MM.1S (cell line): ENCODE measurements around the gene LAMA4.

Source experiments
- DNase-seq: peaks from one replicate; pipeline ENCODE4 v3.0.0-alpha.2; 2015
- H2AFZ ChIP-seq: fragments of 300-600 bp; sonication (generic); 2 replicates; pipeline ENCODE4 v1.6.0; 2016; ENCODE audit warnings: antibody characterized with exemption, low read length
- H3F3A ChIP-seq: fragments of 300-600 bp; sonication (generic); 2 replicates; pipeline ENCODE4 v1.6.1; 2016; ENCODE audit warnings: mild to moderate bottlenecking, antibody characterized with exemption, low read length, moderate library complexity, mixed read lengths; ENCODE audit not compliant: insufficient read depth
- H3K27ac ChIP-seq: fragments of 300-600 bp; sonication (generic); 2 replicates; pipeline ENCODE4 v1.5.1; 2016; ENCODE audit warnings: mild to moderate bottlenecking, low read length
- H3K27me3 ChIP-seq: fragments of 300-600 bp; sonication (generic); replicated peaks from 2 replicates; pipeline ENCODE4 v1.6.0; 2016; ENCODE audit warnings: low read length; ENCODE audit not compliant: insufficient read depth
- H3K36me3 ChIP-seq: fragments of 300-600 bp; sonication (generic); replicated peaks from 2 replicates; pipeline ENCODE4 v1.6.1; 2016; ENCODE audit warnings: mild to moderate bottlenecking, low read length, mixed read lengths; ENCODE audit not compliant: insufficient read depth
- H3K4me1 ChIP-seq: fragments of 300-600 bp; sonication (generic); 2 replicates; pipeline ENCODE4 v1.6.1; 2016; ENCODE audit warnings: low read length, mixed read lengths
- H3K4me2 ChIP-seq: fragments of 300-600 bp; sonication (generic); 2 replicates; pipeline ENCODE4 v1.6.0; 2016; ENCODE audit warnings: low read depth, low read length
- H3K4me3 ChIP-seq: fragments of 300-600 bp; sonication (generic); 2 replicates; pipeline ENCODE4 v1.5.1; 2016; ENCODE audit warnings: low read length, mixed read lengths
- H3K79me2 ChIP-seq: fragments of 300-600 bp; sonication (generic); 2 replicates; pipeline ENCODE4 v1.6.1; 2016; ENCODE audit warnings: mixed run types, low read length, mixed read lengths
- H3K9ac ChIP-seq: fragments of 300-600 bp; sonication (generic); 2 replicates; pipeline ENCODE4 v1.6.1; 2016; ENCODE audit warnings: low read length, mixed read lengths
- H3K9me2 ChIP-seq: fragments of 300-600 bp; sonication (generic); replicated peaks from 2 replicates; pipeline ENCODE4 v1.6.1; 2016; ENCODE audit warnings: mild to moderate bottlenecking, low read length, mixed read lengths; ENCODE audit not compliant: insufficient read depth
- H3K9me3 ChIP-seq: fragments of 300-600 bp; sonication (generic); replicated peaks from 2 replicates; pipeline ENCODE4 v1.6.1; 2016; ENCODE audit warnings: mild to moderate bottlenecking, low read length, mixed read lengths; ENCODE audit not compliant: insufficient read depth
- H4K20me1 ChIP-seq: fragments of 300-600 bp; sonication (generic); 2 replicates; pipeline ENCODE4 v1.6.1; 2016; ENCODE audit warnings: mild to moderate bottlenecking, low read length, moderate library complexity, mixed read lengths; ENCODE audit not compliant: insufficient read depth
- CTCF ChIP-seq: fragments of 300-600 bp; sonication (generic); IDR thresholded peaks from 2 replicates; pipeline ENCODE4 v1.5.1; 2016; ENCODE audit warnings: antibody characterized with exemption, low read length, mixed read lengths
- EZH2 ChIP-seq: fragments of 300-600 bp; sonication (generic); optimal IDR thresholded peaks from 2 replicates; pipeline ENCODE3; 2017; ENCODE audit warnings: low read depth, mild to moderate bottlenecking, antibody characterized with exemption, low read length, mixed read lengths
- EZH2phosphoT487 ChIP-seq: fragments of 300-600 bp; sonication (generic); IDR thresholded peaks from 2 replicates; pipeline ENCODE4 v1.6.1; 2018; ENCODE audit warnings: antibody characterized with exemption, low read length

Gene LAMA4

GRCh38 chr6:112269114-112269513 is 14.7 kb upstream of the LAMA4 start:
- H3K27ac ChIP-seq: no peak overlapping the region
- no peak overlapping the region for H3K9ac ChIP-seq
- H3K36me3 ChIP-seq: no peaks in the 10 kb centered on the region
- no peaks in the 10 kb centered on the region for H3K4me1 ChIP-seq
- H3F3A ChIP-seq: no peaks in the 10 kb centered on the region
- DNase-seq: no peak
- TF ChIP-seq CTCF (no peak), EZH2phosphoT487 (no peak), EZH2 (no peak)
- no peaks in the 10 kb centered on the region for H3K79me2 ChIP-seq
- no peaks in the 10 kb centered on the region for H4K20me1 ChIP-seq
- no peak overlapping the region for H3K4me3 ChIP-seq
- no peaks in the 10 kb centered on the region for H3K9me2 ChIP-seq
- H3K4me2 ChIP-seq: no peak overlapping the region
- no peaks in the 10 kb centered on the region for H3K27me3 ChIP-seq
- H2AFZ ChIP-seq: no peak overlapping the region
- no peaks in the 10 kb centered on the region for H3K9me3 ChIP-seq

- no peaks in the 10 kb centered on the region for H3K36me3 ChIP-seq
- no peak for TF ChIP-seq CTCF
- TF ChIP-seq EZH2phosphoT487: no peak
- TF ChIP-seq EZH2: no peak
- no peak overlapping the region for H2AFZ ChIP-seq
Measured at GRCh38 chr6:112268654-112269053, 14.3 kb upstream of the LAMA4 start.

GRCh38 chr6:112268019-112268418 is 13.7 kb upstream of the LAMA4 start:
- Histone ChIP-seq H3K9me3 (no peaks in the 10 kb centered on the region), H4K20me1 (no peaks in the 10 kb centered on the region), H3K4me1 (no peaks in the 10 kb centered on the region), H3K4me2 (no peak overlapping the region), H3K79me2 (no peaks in the 10 kb centered on the region), H2AFZ (no peak overlapping the region), H3K9ac (no peak overlapping the region), H3F3A (no peaks in the 10 kb centered on the region), H3K9me2 (no peaks in the 10 kb centered on the region), H3K4me3 (no peak overlapping the region), H3K27ac (no peak overlapping the region), H3K27me3 (no peaks in the 10 kb centered on the region), H3K36me3 (no peaks in the 10 kb centered on the region)
- TF ChIP-seq EZH2: no peak
- no peak for TF ChIP-seq EZH2phosphoT487
- no peak for TF ChIP-seq CTCF
- no peak for DNase-seq

More at GRCh38 chr6:112268654-112269053, 14.3 kb upstream of the LAMA4 start:
- Histone ChIP-seq H3K27ac (no peak overlapping the region), H3K4me3 (no peak overlapping the region), H3K79me2 (no peaks in the 10 kb centered on the region), H3K9ac (no peak overlapping the region), H3K27me3 (no peaks in the 10 kb centered on the region), H3K4me1 (no peaks in the 10 kb centered on the region), H4K20me1 (no peaks in the 10 kb centered on the region), H3K9me3 (no peaks in the 10 kb centered on the region), H3F3A (no peaks in the 10 kb centered on the region), H3K4me2 (no peak overlapping the region), H3K9me2 (no peaks in the 10 kb centered on the region)
- DNase-seq: no peak
